HG03439 (cell line): ENCODE measurements around the gene BCS1L.

ENCODE experiments used
- ATAC-seq: cut with Tn5 transposase; IDR thresholded peaks from one replicate; pipeline ENCODE4 v1.9.1; 2021; ENCODE audit warnings: mild to moderate bottlenecking, moderate library complexity; ENCODE audit not compliant: unreplicated experiment

BCS1L gene

GRCh38 chr2:218659258-218659987, at the start of gene BCS1L, which contains the start of gene ZNF142:
Gene BCS1L (plus strand): TSS chr2:218659683. CDS start chr2:218660988, 1,305 bp downstream.
Gene ZNF142 (minus strand): TSS chr2:218659623. CDS start chr2:218656429, 3,194 bp downstream.
- peak; percentile 89 for ATAC-seq

GRCh38 chr2:218615868-218616315, 43.6 kb upstream of the BCS1L start:
- no peak for ATAC-seq

- no peak for ATAC-seq
These were observed 41.2 kb upstream of the BCS1L start for GRCh38 chr2:218618102-218618860.

- ATAC-seq, result no peak
These were observed 38.5 kb upstream of the BCS1L start for GRCh38 chr2:218621007-218621406.

GRCh38 chr2:218622606-218623365, 36.7 kb upstream of the BCS1L start:
- ATAC-seq, result no peak

GRCh38 chr2:218623366-218623705, 36.1 kb upstream of the BCS1L start:
- ATAC-seq, result no peak

- ATAC-seq, result no peak
These were observed 33.1 kb upstream of the BCS1L start for GRCh38 chr2:218626369-218626768.

GRCh38 chr2:218627939-218628338, 31.5 kb upstream of the BCS1L start:
- no peak for ATAC-seq

GRCh38 chr2:218631837-218632236, 27.6 kb upstream of the BCS1L start:
- no peak for ATAC-seq

GRCh38 chr2:218635719-218636118, 23.8 kb upstream of the BCS1L start:
- ATAC-seq, result no peak

GRCh38 chr2:218638372-218638771, 21.1 kb upstream of the BCS1L start:
- ATAC-seq, result no peak

- no peak for ATAC-seq
These were observed 17.3 kb upstream of the BCS1L start for GRCh38 chr2:218642121-218642656.

GRCh38 chr2:218642786-218643185, 16.7 kb upstream of the BCS1L start:
- no peak for ATAC-seq

GRCh38 chr2:218643751-218644310, 15.7 kb upstream of the BCS1L start:
- no peak for ATAC-seq

GRCh38 chr2:218644721-218645120, 14.8 kb upstream of the BCS1L start:
- no peak for ATAC-seq

- no peak for ATAC-seq
These were observed 14.4 kb upstream of the BCS1L start for GRCh38 chr2:218645126-218645525.

- no peak for ATAC-seq
These were observed 11.2 kb upstream of the BCS1L start for GRCh38 chr2:218648088-218648786.

GRCh38 chr2:218648787-218649100, 10.7 kb upstream of the BCS1L start:
- no peak for ATAC-seq

- ATAC-seq, result no peak
These were observed 3.7 kb upstream of the BCS1L start for GRCh38 chr2:218655751-218656150.

GRCh38 chr2:218658671-218659257, 719 bp upstream of the BCS1L start:
- ATAC-seq, result peak; percentile 51
